ENCODE measurements around the gene BCAS3.
A peak's percentile ranks its signal among the peaks of the same experiment; 100 is the strongest.

The BCAS3 gene

GRCh38 chr17:60647705-60648104 lies 29.9 kb upstream of the BCAS3 start:
- H3K27me3 ChIP-seq (ENCODE audit: low read depth, low read length) = no peaks in the 10 kb centered on the region
- H3K79me2 ChIP-seq (ENCODE audit: low read length) = peaks cover 8% of the 10 kb centered on the region
- H3K36me3 ChIP-seq (replicated peaks; ENCODE audit: low read depth, low read length) = peaks cover 19% of the 10 kb centered on the region
- H3K27ac ChIP-seq (ENCODE audit: low read length) = no peak overlapping the region
- peaks cover 20% of the 10 kb centered on the region for H4K20me1 ChIP-seq (ENCODE audit: insufficient read depth, low read length)
- H2AFZ ChIP-seq (ENCODE audit: low read depth, low read length) = no peak overlapping the region
- peaks cover 11% of the 10 kb centered on the region for H3K4me1 ChIP-seq (ENCODE audit: low read length)
- no peak for TF ChIP-seq EZH2phosphoT487 (IDR thresholded peaks at IDR 0.05; ENCODE audit: low read depth)
- TF ChIP-seq CTCF (IDR thresholded peaks at IDR 0.05; ENCODE audit: low read depth, low read length) = no peak
- no peak overlapping the region for H3K9ac ChIP-seq (ENCODE audit: low read length)
- H3K4me2 ChIP-seq (ENCODE audit: low read length) = no peak overlapping the region
- H3K9me3 ChIP-seq (ENCODE audit: insufficient read depth, low read length) = no peaks in the 10 kb centered on the region
- no peak overlapping the region for H3K4me3 ChIP-seq (ENCODE audit: low read length)

- no peaks in the 10 kb centered on the region for H3K27me3 ChIP-seq (ENCODE audit: low read depth, low read length)
- H3K79me2 ChIP-seq (ENCODE audit: low read length) = peaks cover 24% of the 10 kb centered on the region
- H3K9me3 ChIP-seq (ENCODE audit: insufficient read depth, low read length) = no peaks in the 10 kb centered on the region
- H3K27ac ChIP-seq (ENCODE audit: low read length) = no peak overlapping the region
- H3K36me3 ChIP-seq (replicated peaks; ENCODE audit: low read depth, low read length) = peaks cover 24% of the 10 kb centered on the region
- peaks cover 40% of the 10 kb centered on the region for H4K20me1 ChIP-seq (ENCODE audit: insufficient read depth, low read length)
- H3K4me2 ChIP-seq (ENCODE audit: low read length) = peak overlapping the region; percentile 55
- H3K4me1 ChIP-seq (ENCODE audit: low read length) = peaks cover 17% of the 10 kb centered on the region
- H3K4me3 ChIP-seq (ENCODE audit: low read length) = no peak overlapping the region
- no peak overlapping the region for H3K9ac ChIP-seq (ENCODE audit: low read length)
- no peak overlapping the region for H2AFZ ChIP-seq (ENCODE audit: low read depth, low read length)
- TF ChIP-seq EZH2phosphoT487 (IDR thresholded peaks at IDR 0.05; ENCODE audit: low read depth) = no peak
- TF ChIP-seq CTCF (IDR thresholded peaks at IDR 0.05; ENCODE audit: low read depth, low read length) = no peak
Observed at GRCh38 chr17:60652454-60653247, 25.0 kb upstream of the BCAS3 start.

- Histone ChIP-seq H3K4me2 (ENCODE audit: low read length) (no peak overlapping the region), H3K79me2 (ENCODE audit: low read length) (peaks cover 24% of the 10 kb centered on the region), H3K36me3 (replicated peaks; ENCODE audit: low read depth, low read length) (peaks cover 20% of the 10 kb centered on the region)
Observed at GRCh38 chr17:60653569-60653968, 24.1 kb upstream of the BCAS3 start.

More at GRCh38 chr17:60653569-60653968, 24.1 kb upstream of the BCAS3 start:
- Histone ChIP-seq H2AFZ (ENCODE audit: low read depth, low read length) (no peak overlapping the region), H3K4me3 (ENCODE audit: low read length) (no peak overlapping the region), H4K20me1 (ENCODE audit: insufficient read depth, low read length) (peaks cover 36% of the 10 kb centered on the region), H3K4me1 (ENCODE audit: low read length) (peaks cover 17% of the 10 kb centered on the region), H3K27ac (ENCODE audit: low read length) (no peak overlapping the region), H3K9me3 (ENCODE audit: insufficient read depth, low read length) (no peaks in the 10 kb centered on the region), H3K9ac (ENCODE audit: low read length) (no peak overlapping the region), H3K27me3 (ENCODE audit: low read depth, low read length) (no peaks in the 10 kb centered on the region)
- no peak for TF ChIP-seq EZH2phosphoT487 (IDR thresholded peaks at IDR 0.05; ENCODE audit: low read depth)
- no peak for TF ChIP-seq CTCF (IDR thresholded peaks at IDR 0.05; ENCODE audit: low read depth, low read length)

All from OCI-LY3 (cell line).